C1 segment of cervical spinal cord (tissue), 14 donors: ENCODE data around the gene PLEKHN1.

Experiments used
- DNase-seq, 14 donors: peaks; one replicate each; lab custom pipeline; 2025; lab: John Stamatoyannopoulos, UW

PLEKHN1 gene

GRCh38 chr1:929712-930632, 36.3 kb upstream of the PLEKHN1 start:
- DNase-seq, result no peak

- DNase-seq, result no peak
Measured at GRCh38 chr1:930633-931138, 35.6 kb upstream of the PLEKHN1 start.

- no peak for DNase-seq
Measured at GRCh38 chr1:931380-932172, 34.7 kb upstream of the PLEKHN1 start.

GRCh38 chr1:932173-932510, 34.1 kb upstream of the PLEKHN1 start:
- DNase-seq, result no peak

- DNase-seq, result no peak
Measured at GRCh38 chr1:932776-933602, 33.3 kb upstream of the PLEKHN1 start.

GRCh38 chr1:933603-933940, 32.7 kb upstream of the PLEKHN1 start:
- no peak for DNase-seq

- DNase-seq, result no peak
Measured at GRCh38 chr1:934991-935750, 31.1 kb upstream of the PLEKHN1 start.

GRCh38 chr1:935751-936231, 30.5 kb upstream of the PLEKHN1 start:
- no peak for DNase-seq

- DNase-seq, result no peak
Measured at GRCh38 chr1:936348-937264, 29.7 kb upstream of the PLEKHN1 start.

GRCh38 chr1:937521-937920, 28.8 kb upstream of the PLEKHN1 start:
- DNase-seq, result no peak

- peak in 1 of 14 donors; percentile 72 for DNase-seq
Measured at GRCh38 chr1:938088-938683, 28.1 kb upstream of the PLEKHN1 start.

GRCh38 chr1:938711-939489, 27.4 kb upstream of the PLEKHN1 start:
- no peak for DNase-seq

- no peak for DNase-seq
Measured at GRCh38 chr1:939511-940106, 26.7 kb upstream of the PLEKHN1 start.

- peak in 8 of 14 donors; percentile 20 to 67 (median 40) for DNase-seq
Measured at GRCh38 chr1:940107-941014, 25.9 kb upstream of the PLEKHN1 start.

GRCh38 chr1:941015-941587, 25.2 kb upstream of the PLEKHN1 start:
- no peak for DNase-seq

GRCh38 chr1:941588-942383, 24.5 kb upstream of the PLEKHN1 start:
- peak in 5 of 14 donors; percentile 5 to 66 (median 16) for DNase-seq
